Measurements from ENCODE around the gene FGD3. TPM values are rescaled to one million over a fixed set of nuclear protein-coding genes. Genes with fewer than 3 reads are reported as not detected.

FGD3 gene
- total and polyA plus RNA-seq, 10 donors, result 30.7 to 99.1 (median 68.7) TPM

DNA sequence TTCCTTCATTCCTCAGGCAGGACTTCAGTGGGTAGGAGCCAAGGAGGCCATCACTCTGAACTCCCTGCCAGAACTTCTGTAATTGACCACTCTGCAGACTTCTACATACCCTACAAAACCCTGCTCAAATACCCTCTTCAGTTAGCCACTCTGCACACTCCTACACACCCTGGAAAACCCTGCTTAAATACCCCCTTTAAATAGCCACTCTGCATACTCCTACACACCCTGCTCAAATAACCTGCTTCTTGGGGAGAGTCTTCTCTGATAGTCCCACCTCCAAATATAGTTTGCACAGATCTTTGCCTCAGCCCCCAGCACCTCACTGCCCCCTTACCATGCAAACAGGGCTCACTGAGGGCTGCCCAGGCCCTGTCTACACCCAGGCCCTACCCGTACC, 130.0 kb downstream of the FGD3 start:
- Histone ChIP-seq H3K36me3 (peaks cover 3 to 87% (median 50%) of the 10 kb centered on the region in 6 donors), H3K4me1 (peaks cover 0 to 17% (median 2%) of the 10 kb centered on the region in 6 donors), H3K9me3 (no peaks in the 10 kb centered on the region), H3K4me3 (no peak overlapping the region), H3K27me3 (replicated peaks in 1 of 7) (no peaks in the 10 kb centered on the region), H3K27ac (no peak overlapping the region)
- intact Hi-C loops (cut with DNase I; ENCODE audit: low total_unique reads), result no loop called here
- TF ChIP-seq POLR2AphosphoS5 (IDR thresholded peaks at IDR 0.05), result no peak
- TF ChIP-seq, protein P1, sequence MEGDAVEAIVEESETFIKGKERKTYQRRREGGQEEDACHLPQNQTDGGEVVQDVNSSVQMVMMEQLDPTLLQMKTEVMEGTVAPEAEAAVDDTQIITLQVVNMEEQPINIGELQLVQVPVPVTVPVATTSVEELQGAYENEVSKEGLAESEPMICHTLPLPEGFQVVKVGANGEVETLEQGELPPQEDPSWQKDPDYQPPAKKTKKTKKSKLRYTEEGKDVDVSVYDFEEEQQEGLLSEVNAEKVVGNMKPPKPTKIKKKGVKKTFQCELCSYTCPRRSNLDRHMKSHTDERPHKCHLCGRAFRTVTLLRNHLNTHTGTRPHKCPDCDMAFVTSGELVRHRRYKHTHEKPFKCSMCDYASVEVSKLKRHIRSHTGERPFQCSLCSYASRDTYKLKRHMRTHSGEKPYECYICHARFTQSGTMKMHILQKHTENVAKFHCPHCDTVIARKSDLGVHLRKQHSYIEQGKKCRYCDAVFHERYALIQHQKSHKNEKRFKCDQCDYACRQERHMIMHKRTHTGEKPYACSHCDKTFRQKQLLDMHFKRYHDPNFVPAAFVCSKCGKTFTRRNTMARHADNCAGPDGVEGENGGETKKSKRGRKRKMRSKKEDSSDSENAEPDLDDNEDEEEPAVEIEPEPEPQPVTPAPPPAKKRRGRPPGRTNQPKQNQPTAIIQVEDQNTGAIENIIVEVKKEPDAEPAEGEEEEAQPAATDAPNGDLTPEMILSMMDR (IDR thresholded peaks at IDR 0.05 in 8 of 11, conservative IDR thresholded peaks at IDR 0.05 in 3 of 11), result no peak
- no peak for TF ChIP-seq POLR2A (IDR thresholded peaks at IDR 0.05)
- DNase-seq, result no peak
- WGBS, 5 donors, result 93 to 100% (median 100%) methylated on average over 1 of the region's 1 CpG

DNA sequence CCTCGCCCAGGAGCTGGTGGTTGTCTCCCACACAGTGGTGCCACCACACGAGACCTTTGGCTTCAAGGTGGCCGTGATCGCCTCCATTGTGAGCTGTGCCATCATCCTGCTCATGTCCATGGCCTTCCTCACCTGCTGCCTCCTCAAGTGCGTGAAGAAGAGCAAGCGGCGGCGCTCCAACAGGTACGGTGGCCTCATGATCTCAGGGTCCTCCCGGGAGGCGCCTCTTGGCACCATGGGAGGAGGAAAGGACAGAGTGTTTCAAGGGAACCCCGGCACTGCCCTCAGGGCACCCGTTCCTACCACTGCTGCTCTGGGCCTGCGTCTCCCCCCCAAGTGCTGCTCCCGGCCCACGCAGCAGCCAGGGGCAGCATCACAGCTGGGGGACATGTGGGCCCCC, 130.5 kb downstream of the FGD3 start:
- TF ChIP-seq POLR2AphosphoS5 (IDR thresholded peaks at IDR 0.05), result no peak
- Histone ChIP-seq H3K4me3 (no peak overlapping the region), H3K9me3 (no peaks in the 10 kb centered on the region), H3K27ac (no peak overlapping the region), H3K36me3 (peaks cover 3 to 87% (median 50%) of the 10 kb centered on the region in 6 donors), H3K27me3 (replicated peaks in 1 of 7) (no peaks in the 10 kb centered on the region), H3K4me1 (peaks cover 0 to 17% (median 3%) of the 10 kb centered on the region in 6 donors)
- intact Hi-C loops (cut with DNase I; ENCODE audit: low total_unique reads), result no loop called here
- WGBS, 5 donors, result 95 to 99% (median 96%) methylated on average over 12 to 16 of the region's 16 CpGs
- peak; percentile 50 for DNase-seq

DNA sequence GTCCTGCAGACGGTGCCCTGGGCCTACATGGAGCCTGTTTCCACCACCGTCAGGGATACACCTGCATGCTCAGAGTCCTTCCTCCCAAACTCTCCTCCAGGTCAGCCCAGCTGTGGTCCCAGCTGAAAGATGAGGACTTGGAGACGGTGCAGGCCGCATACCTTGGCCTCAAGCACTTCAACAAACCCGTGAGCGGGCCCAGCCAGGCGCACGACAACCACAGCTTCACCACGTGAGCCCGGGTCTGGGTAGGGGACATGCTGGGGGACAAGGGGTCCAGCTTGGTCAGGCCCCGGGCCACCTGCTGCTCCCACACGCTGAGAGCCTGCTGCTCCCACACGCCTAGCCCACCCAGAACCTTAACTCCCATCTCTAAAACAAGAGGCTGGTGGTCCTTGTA, 132.0 kb downstream of the FGD3 start:
- 86 to 100% (median 94%) methylated on average over 1 to 13 of the region's 13 CpGs for WGBS, 5 donors
- peak; percentile 37 for DNase-seq
- no peak overlapping the region for H3K27ac ChIP-seq
- peaks cover 0 to 19% (median 11%) of the 10 kb centered on the region in 6 donors for H3K4me1 ChIP-seq
- peaks cover 3 to 91% (median 55%) of the 10 kb centered on the region in 6 donors for H3K36me3 ChIP-seq
- no peaks in the 10 kb centered on the region for H3K9me3 ChIP-seq
- intact Hi-C loops (cut with DNase I; ENCODE audit: low total_unique reads), result no loop called here
- TF ChIP-seq POLR2A (IDR thresholded peaks at IDR 0.05), result no peak
- peak in 1 of 3 donors; percentile 39 for TF ChIP-seq POLR2AphosphoS5 (IDR thresholded peaks at IDR 0.05)
- H3K27me3 ChIP-seq (replicated peaks in 1 of 7), result no peaks in the 10 kb centered on the region
- no peak overlapping the region for H3K4me3 ChIP-seq

- peaks cover 3 to 100% (median 65%) of the 10 kb centered on the region in 6 donors for H3K36me3 ChIP-seq
- 91 to 96% (median 93%) methylated on average over 9 of the region's 9 CpGs for WGBS, 5 donors
- DNase-seq, result peak; percentile 56
- H3K27ac ChIP-seq, result no peak overlapping the region
- H3K4me3 ChIP-seq, result no peak overlapping the region
- H3K9me3 ChIP-seq, result peaks cover 0 to 2% (median 0%) of the 10 kb centered on the region in 8 donors
- no peak for TF ChIP-seq POLR2A (IDR thresholded peaks at IDR 0.05)
- TF ChIP-seq POLR2AphosphoS5 (IDR thresholded peaks at IDR 0.05), result peak in 1 of 3 donors; percentile 18
- TF ChIP-seq, protein P1 (IDR thresholded peaks at IDR 0.05 in 8 of 11, conservative IDR thresholded peaks at IDR 0.05 in 3 of 11), result no peak
- intact Hi-C loops (cut with DNase I; ENCODE audit: low total_unique reads), result no loop called here
- no peaks in the 10 kb centered on the region for H3K27me3 ChIP-seq (replicated peaks in 1 of 7)
- H3K4me1 ChIP-seq, result peaks cover 0 to 19% (median 11%) of the 10 kb centered on the region in 6 donors
Observed at GRCh38 chr9:93080406-93080805, 133.1 kb downstream of the FGD3 start.

DNA sequence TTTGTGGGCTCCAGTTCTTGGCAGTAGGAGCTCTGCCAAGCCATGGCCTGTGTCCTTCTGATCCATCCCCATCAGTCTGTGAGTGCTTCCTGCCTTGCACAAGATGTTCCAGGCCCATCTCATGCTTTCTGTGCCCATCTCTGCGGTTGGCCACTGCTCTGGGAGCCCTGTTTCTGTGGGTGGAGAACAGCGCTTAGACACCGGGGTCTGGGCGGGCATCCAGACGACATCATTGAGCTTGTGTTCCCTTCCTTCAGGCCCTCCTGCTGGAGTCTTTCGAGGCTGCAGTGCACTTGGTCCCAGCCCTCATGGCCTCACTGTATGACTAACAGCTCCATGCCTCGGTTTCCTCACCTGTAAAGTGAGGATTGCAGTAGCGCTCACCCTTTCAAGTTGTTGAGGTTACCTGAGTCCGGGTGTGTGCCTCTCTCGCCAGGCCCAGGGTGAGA, 133.8 kb downstream of the FGD3 start:
- WGBS, 5 donors, result 82 to 95% (median 91%) methylated on average over 10 of the region's 10 CpGs
- intact Hi-C loops (cut with DNase I; ENCODE audit: low total_unique reads), result no loop called here
- peak; percentile 19 for DNase-seq
- H3K4me3 ChIP-seq, result no peak overlapping the region
- TF ChIP-seq POLR2AphosphoS5 (IDR thresholded peaks at IDR 0.05) (no peak), POLR2A (IDR thresholded peaks at IDR 0.05) (no peak)
- TF ChIP-seq, protein P1 (IDR thresholded peaks at IDR 0.05 in 8 of 11, conservative IDR thresholded peaks at IDR 0.05 in 3 of 11), result no peak
- H3K9me3 ChIP-seq, result peaks cover 0 to 6% (median 2%) of the 10 kb centered on the region in 8 donors
- peaks cover 0 to 19% (median 11%) of the 10 kb centered on the region in 6 donors for H3K4me1 ChIP-seq
- peaks cover 3 to 100% (median 69%) of the 10 kb centered on the region in 6 donors for H3K36me3 ChIP-seq
- no peak overlapping the region for H3K27ac ChIP-seq
- no peaks in the 10 kb centered on the region for H3K27me3 ChIP-seq (replicated peaks in 1 of 7)

Data from spleen (tissue), 11 donors.